DOHH2 (cell line): Measurements from ENCODE around the gene MYH11.
"Not testable (repeated sequence)": the region's sequence is repeated elsewhere in the genome, so short reads cannot be mapped to it uniquely, and the experiment has no call there.

ENCODE experiments used
- CTCF ChIP-seq: fragments of 200-600 bp; sonication (generic); IDR thresholded peaks from one replicate; pipeline ENCODE4 v1.5.1; 2014; ENCODE audit warnings: antibody characterized with exemption, mild to moderate bottlenecking, low read depth, low read length; ENCODE audit not compliant: poor library complexity, severe bottlenecking
- EZH2phosphoT487 ChIP-seq: fragments of 200-600 bp; sonication (generic); IDR thresholded peaks from 2 replicates; pipeline ENCODE4 v1.6.1; 2017; ENCODE audit warnings: borderline replicate concordance, mild to moderate bottlenecking, antibody characterized with exemption, low read length, moderate library complexity, mixed read lengths

- not testable (repeated sequence) for TF ChIP-seq CTCF, EZH2phosphoT487
Measured at GRCh38 chr16:15809297-15809696, 47.5 kb downstream of the MYH11 start.
